ENCODE results near the gene DIAPH2. TPM values are rescaled to one million over a fixed set of nuclear protein-coding genes. Genes with fewer than 3 reads are reported as not detected.
"Not testable (repeated sequence)": the region's sequence is repeated elsewhere in the genome, so short reads cannot be mapped to it uniquely, and the experiment has no call there.

The DIAPH2 gene
- total RNA-seq, 1 donor from 2014 or later: 33.0 TPM

DNA sequence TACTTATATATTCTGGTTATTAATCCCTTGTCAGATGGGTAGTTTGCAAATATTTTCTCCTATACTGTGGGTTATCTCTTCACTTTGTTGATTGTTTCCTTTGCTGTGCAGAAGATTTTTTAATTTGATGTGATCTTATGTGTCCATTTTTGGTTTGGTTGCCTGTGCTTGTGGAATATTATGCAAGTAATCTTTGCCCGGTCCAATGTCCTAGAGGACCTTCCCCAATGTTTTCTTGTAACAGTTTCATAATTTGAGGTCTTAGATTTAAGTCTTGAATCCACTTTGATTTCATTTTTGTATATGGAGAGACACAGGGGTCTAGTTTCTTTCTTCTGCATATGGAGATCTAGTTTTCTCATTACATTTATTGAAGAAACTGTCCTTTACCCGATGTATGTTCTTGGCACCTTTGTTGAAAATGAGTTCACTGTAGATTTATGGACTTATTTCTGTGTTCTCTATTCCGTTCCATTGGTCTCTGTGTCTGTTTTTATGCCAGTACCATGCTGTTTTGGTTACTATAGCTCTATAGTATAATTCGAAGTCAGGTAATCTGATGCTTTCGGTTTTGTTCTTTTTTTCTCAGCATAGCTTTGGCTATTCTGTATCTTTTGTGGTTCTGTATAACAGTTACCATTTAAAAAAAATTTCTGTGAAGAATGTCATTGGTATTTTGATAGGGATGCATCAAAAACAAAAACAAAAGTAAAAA is 34.7 kb downstream of the DIAPH2 start:
- no peak for DNase-seq

DNA sequence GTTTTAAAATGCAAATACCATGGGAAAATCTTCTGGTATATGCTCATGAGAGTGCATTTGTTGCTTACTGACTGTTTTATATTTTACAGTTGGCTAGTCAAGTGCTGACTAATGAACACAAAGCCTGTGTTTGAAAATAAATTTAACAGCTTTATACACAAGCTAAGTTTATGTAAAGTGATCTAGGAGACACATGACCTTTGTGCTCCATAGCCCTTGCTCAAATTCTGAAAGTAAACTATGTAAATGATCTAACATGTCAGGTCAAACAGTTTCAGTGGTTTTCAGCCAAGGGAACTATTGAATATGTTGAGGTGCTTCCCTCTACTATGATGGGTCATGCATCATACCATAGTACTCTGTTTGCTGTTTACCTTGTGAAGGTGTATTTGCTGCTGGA is 36.7 kb downstream of the DIAPH2 start:
- DNase-seq: no peak

GRCh38 chrX:96722781-96723180 is 38.1 kb downstream of the DIAPH2 start:
- no peak for DNase-seq

DNA sequence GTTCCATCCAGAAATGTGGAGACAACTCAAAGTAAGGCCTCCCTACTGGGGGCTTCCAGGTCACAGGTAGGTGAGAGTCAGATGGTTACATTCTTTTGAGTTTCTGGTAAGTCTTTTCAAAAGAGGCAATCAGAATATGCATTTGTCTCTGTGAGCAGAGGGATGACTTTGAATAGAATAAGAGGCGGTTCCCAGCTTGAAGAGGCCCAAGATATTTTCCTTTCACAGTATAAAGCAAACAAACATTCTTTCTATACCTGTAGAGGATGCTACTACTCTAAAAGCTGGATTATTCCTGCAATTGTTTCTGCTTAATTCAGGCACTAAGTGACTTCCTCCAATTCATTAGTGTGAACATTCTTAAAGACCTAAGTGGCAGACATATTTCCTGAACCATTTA is 44.4 kb downstream of the DIAPH2 start:
- DNase-seq: no peak

GRCh38 chrX:96729868-96730643 is 45.4 kb downstream of the DIAPH2 start:
- no peak for DNase-seq

DNA sequence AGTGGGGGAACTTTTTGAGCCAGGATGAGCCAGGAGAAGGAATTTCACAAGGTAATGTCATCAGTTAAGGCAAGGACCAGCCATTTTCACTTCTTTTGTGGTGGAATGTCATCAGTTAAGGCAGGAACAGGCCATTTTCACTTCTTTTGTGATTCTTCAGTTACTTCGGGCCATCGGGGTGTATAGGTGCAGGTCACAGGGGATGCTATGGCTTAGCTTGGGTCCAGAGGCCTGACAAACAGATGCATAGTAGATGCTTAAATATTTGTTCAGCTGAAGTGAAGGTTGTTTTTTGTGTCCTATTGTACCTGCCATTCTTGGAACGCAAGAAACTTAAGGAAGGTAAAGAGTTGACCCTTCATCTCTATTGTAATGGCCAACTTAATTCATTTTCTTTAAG is 46.4 kb downstream of the DIAPH2 start:
- DNase-seq: not testable (repeated sequence)

DNA sequence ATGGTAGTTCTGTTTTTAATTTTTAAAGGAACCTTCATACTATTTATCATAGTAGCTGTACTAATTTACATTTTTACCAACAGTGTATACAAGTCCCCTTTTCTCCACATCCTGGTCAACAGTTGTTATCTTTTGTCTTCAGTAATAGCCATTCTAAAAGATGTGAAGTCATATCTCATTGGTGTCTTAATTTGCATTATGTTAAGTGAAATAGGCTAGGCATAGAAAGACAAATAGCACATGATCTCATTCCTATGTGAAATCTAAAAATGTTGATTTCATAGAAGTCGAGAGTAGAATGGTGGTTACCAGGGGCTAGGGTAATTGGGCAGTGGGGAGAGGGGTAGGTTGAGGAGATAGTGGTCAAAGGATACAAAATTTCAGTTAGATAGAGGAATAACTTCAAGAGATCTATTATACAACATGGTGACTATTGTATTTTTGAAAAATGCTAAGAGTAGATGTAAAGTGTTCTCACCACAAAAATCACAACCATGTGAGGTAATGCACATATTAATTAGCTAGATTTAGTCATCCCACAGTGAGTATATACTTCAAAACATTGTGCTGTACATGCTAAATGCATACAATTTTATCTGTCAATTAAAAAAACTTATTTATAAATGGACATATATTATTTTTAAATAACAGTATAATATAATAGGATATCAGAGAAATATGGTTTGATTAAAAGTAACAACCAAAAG is 58.9 kb downstream of the DIAPH2 start:
- no peak for DNase-seq

GRCh38 chrX:96752781-96753180 is 68.1 kb downstream of the DIAPH2 start:
- no peak for DNase-seq

DNA sequence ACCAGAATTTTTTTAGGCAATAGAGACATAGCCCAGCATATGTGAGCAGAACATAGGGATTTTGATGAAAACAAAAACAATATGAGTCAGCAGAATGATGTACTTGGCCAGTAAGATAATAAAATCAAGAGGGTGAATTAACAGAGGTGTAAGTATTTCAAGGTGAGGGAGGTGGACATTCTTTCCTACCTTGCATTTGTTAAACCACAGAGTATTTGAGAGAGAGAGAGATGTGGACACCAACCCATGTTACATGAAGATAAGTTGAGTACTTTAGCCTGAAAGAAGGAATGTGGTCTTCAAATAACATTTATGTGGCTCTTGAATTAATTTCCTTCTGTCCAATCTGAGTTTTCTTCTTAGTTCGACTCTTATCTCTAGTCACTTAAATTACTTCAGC is 68.6 kb downstream of the DIAPH2 start:
- DNase-seq: no peak

DNA sequence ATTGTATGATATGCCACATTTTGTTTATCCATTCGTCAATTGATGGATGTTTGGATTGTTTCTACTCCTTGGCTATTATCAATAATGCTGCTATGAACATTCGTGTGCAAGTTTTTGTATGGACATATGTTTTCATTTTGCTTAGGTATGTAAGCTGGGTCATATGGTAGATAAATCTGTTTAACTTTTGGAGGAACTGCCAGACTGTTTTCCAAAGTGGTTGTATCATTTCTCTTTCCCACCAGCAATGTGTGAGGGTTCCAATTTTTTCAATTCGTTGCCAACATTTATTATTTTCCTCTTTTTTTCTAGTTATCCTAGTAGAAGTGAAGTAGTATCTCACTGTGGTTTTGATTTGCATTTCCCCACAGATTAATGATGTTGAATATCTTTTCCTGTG is 71.8 kb downstream of the DIAPH2 start:
- no peak for DNase-seq

GRCh38 chrX:96761566-96761965 is 76.9 kb downstream of the DIAPH2 start:
- DNase-seq: no peak

- no peak for DNase-seq
These were observed 79.0 kb downstream of the DIAPH2 start for GRCh38 chrX:96763608-96764007.

GRCh38 chrX:96764864-96765263 is 80.2 kb downstream of the DIAPH2 start:
- no peak for DNase-seq

DNA sequence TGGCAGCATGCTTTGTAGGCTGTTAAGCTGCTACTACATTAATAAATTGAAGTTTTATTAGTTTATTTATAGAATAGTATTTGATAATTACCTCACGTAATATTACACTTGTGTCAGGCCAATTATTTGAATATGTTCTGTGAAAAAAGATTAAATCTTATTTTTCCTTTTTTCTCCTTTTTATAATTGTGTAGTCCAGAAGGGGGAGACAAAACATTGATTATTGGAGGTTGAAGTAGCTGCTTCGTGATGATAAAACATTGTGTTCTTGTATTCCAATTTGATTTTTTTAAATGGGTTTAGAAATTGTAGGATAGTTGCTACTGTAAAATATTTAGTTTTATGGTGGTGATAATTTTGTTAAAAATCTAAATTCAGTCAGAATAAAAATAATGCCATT is 85.7 kb downstream of the DIAPH2 start:
- DNase-seq: peak; percentile 26

- DNase-seq: no peak
These were observed 86.8 kb downstream of the DIAPH2 start for GRCh38 chrX:96771486-96771885.

- no peak for DNase-seq
These were observed 89.5 kb downstream of the DIAPH2 start for GRCh38 chrX:96774116-96774515.

DNA sequence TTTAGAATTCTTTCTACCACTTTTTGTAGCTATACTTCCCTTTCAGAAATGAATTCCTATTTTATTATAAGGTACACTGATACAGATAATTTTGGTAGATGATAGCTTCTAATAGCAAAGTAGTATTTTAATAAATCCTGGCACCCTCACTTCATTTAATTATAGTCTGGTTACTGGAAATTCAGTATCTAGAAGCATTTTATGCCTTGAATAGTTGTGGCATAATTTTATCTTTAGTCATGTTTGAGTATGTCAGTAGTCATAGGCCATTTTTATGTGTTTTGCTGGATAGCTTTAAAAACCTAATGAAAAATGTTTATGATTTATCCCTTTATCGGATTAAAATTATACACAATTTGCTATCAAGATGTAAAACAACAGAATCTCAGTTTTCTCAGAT is 92.3 kb downstream of the DIAPH2 start:
- DNase-seq: no peak

GRCh38 chrX:96791559-96791958 is 106.9 kb downstream of the DIAPH2 start:
- no peak for DNase-seq

GRCh38 chrX:96792047-96792446 is 107.4 kb downstream of the DIAPH2 start:
- DNase-seq: no peak

DNA sequence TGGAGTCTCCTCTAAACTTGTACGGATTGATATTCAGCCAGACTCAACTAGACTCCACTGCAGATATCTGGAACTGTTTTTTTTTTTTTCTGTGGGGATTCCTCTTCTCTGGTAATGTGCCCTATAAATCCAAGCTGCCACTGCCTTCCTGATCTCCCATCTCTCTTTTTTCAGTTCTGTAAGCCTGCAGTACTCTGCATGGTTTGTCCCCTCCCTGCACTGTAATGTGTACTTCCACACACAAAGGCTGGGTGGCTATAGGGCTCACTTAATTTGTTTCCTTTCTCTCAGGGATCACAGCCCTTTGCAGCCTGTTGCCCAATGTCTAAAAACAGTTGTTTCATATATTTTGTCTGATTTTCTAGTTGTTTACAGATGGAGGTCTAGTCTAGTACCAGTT is 114.3 kb downstream of the DIAPH2 start:
- DNase-seq: no peak

- no peak for DNase-seq
These were observed 122.7 kb downstream of the DIAPH2 start for GRCh38 chrX:96807318-96807717.

DNA sequence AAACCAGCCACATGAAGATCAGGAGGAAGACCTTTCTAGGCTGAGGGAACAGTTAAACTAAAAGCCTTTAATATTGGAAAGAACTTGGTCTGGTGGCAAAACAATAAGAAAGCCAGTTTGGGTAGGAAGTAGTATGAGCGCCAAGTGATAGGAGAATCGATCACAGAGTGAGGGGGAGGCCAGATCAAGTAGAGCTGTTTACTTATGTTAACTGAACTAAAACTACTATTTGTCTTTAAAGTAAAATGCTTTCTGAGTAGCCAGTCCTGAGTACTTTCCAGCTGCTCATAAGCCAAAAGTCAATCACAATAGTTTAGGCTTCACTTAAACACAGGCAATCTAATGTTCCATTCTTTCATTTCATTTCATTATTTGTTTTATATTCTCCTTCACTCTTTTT is 136.3 kb downstream of the DIAPH2 start:
- no peak for DNase-seq

GRCh38 chrX:96824166-96824565 is 139.5 kb downstream of the DIAPH2 start:
- peak; percentile 0 for DNase-seq

Measured in tongue (tissue), 2 donors.